HG03469 (cell line): ENCODE results near the gene ASIC3.
A peak's percentile ranks its signal among the peaks of the same experiment; 100 is the strongest.
"Not testable (repeated sequence)": the region's sequence is repeated elsewhere in the genome, so short reads cannot be mapped to it uniquely, and the experiment has no call there.

Experiments
- ATAC-seq: cut with Tn5 transposase; IDR thresholded peaks from one replicate; pipeline ENCODE4 v1.9.1; 2021; ENCODE audit warnings: mild to moderate bottlenecking, moderate library complexity, moderate number of reproducible peaks; ENCODE audit not compliant: unreplicated experiment

Gene ASIC3

DNA sequence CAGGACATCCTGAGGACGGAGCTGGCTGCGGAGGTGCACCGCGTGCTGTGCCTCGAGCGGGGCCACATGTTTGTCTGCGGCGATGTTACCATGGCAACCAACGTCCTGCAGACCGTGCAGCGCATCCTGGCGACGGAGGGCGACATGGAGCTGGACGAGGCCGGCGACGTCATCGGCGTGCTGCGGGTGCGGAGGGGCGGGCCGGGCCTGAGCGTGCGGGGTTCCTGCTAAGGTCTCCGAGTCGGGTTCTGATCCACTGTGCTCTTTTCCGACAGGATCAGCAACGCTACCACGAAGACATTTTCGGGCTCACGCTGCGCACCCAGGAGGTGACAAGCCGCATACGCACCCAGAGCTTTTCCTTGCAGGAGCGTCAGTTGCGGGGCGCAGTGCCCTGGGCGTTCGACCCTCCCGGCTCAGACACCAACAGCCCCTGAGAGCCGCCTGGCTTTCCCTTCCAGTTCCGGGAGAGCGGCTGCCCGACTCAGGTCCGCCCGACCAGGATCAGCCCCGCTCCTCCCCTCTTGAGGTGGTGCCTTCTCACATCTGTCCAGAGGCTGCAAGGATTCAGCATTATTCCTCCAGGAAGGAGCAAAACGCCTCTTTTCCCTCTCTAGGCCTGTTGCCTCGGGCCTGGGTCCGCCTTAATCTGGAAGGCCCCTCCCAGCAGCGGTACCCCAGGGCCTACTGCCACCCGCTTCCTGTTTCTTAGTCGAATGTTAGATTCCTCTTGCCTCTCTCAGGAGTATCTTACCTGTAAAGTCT lies 34.4 kb upstream of the ASIC3 start:
- no peak for ATAC-seq

GRCh38 chr7:151014950-151015349 lies 33.4 kb upstream of the ASIC3 start:
- ATAC-seq, result no peak

GRCh38 chr7:151015967-151016366 lies 32.4 kb upstream of the ASIC3 start:
- no peak for ATAC-seq

- no peak for ATAC-seq
Measured at GRCh38 chr7:151016505-151016904, 31.8 kb upstream of the ASIC3 start.

- ATAC-seq, result no peak
Measured at GRCh38 chr7:151016942-151017341, 31.4 kb upstream of the ASIC3 start.

DNA sequence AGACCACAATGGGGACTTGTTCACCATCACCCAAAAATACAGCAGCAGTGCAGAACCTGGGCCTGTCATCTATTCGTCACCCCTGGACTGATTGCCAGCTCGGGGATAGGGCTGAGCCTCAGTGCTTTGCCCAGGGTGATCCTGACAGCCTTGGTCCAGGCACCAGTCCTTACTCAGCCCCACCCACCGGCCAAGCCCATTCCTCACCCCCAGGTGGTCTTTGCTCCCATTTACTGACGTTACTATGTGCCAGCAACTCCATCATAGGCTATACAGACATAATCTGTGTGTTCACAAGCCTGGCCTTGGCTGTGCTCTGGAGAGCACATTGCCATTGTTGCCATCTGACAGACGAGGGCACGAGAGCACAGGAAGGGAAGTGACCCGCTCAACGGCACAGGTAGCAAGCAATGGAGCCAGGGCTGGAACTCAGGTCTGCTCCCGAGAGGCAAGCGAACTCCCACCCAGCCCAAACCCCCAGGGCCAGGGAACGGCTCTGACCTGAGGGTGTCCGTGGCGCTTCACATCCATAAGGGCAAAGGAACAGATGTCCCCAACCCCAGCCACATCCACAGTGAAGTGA lies 30.9 kb upstream of the ASIC3 start:
- ATAC-seq, result no peak

DNA sequence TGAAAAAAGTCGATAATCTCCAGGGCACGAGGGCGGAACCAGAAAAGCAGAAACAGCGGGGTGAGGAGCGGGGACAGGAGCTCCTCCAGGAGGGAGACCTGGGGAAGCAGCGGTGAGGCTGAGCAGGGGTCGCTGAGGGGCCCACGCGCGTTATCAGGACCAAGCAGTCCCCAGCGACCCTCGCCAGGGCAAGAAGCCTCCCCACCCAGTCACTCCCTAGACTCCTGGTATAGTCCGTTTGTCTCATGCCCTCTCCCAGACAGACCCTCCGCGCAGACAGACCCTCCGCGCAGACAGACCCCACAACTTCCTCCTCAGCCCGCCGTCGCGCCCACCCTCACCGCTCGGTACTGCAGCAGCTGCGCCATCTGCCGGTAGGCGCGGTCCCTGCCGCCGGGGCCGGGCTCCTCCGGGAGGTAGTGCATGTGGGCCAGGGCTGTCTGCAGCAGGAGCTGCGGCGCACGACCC lies 30.3 kb upstream of the ASIC3 start:
- ATAC-seq, result no peak

DNA sequence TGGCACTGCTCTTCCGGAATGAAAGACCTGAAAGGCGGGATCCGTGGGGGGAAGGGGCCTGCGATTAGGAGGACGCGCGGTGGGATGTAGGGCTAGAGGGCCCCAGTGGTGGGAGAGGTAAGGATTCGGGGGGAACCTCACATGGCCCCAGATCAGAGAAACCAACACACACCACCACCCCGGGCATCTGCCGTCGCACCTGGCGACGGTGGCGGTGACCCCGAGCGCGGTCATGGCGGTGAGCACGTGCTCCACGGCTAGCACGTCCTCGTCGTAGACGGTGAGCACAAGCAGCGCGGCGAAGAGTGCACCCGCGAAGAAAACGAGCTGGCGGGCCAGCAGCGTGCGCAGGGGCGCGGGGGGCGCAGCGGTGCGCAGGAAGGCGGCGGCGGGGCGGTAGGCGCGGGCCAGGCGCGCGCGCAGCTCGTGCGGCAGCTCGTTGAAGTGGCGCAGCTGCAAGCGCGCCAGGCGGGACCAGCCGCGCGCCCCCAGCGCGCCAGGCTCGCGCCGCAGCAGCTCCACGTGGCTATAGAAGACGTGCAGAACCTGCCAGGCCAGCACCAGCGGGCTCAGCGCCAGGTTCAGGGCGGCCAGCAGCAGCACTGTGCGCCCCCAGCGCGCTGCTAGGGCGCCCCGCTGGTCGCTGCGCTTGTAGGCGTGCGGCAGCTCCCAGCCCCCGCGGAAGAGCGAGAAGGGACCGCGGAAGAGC lies 29.8 kb upstream of the ASIC3 start:
- ATAC-seq, result no peak

GRCh38 chr7:151019130-151019447 lies 29.2 kb upstream of the ASIC3 start:
- no peak for ATAC-seq

- no peak for ATAC-seq
Measured at GRCh38 chr7:151020231-151020630, 28.1 kb upstream of the ASIC3 start.

GRCh38 chr7:151023232-151023631 lies 25.1 kb upstream of the ASIC3 start:
- ATAC-seq, result no peak

DNA sequence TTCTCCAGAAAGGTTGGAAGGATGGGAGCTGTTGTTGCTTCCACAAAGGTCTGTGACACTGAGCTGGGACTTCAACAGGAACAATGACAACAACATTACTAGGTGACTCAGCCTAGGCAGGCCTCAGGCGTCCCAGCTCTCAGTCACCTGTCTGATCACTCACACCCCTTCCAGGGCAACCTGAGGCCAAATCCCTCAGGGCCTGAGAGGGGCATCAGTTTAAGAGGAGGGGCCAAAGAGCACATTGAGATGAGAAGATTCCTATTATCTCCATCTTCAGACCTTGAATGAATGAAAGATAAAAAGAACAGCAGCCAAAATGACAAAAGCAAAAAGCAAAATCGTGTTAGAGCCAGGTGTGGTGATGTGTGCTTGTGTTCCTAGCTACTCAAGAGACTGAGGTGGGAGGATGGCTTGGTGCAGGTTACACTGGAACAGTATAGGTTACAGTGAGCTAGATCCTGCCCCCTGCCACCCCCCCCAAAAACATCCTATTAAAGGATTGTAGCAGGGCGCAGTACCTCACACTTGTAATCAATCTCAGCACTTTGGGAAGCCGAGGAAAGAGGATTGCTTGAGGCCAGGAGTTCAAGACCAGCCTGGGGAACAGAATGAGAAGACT lies 23.8 kb upstream of the ASIC3 start, which contains the start of gene ATG9B:
TSS of gene ATG9B (minus strand) at position 60 of the 622 bp plus-strand sequence. CDS start 71 bp downstream, outside the sequence.
- no peak for ATAC-seq

DNA sequence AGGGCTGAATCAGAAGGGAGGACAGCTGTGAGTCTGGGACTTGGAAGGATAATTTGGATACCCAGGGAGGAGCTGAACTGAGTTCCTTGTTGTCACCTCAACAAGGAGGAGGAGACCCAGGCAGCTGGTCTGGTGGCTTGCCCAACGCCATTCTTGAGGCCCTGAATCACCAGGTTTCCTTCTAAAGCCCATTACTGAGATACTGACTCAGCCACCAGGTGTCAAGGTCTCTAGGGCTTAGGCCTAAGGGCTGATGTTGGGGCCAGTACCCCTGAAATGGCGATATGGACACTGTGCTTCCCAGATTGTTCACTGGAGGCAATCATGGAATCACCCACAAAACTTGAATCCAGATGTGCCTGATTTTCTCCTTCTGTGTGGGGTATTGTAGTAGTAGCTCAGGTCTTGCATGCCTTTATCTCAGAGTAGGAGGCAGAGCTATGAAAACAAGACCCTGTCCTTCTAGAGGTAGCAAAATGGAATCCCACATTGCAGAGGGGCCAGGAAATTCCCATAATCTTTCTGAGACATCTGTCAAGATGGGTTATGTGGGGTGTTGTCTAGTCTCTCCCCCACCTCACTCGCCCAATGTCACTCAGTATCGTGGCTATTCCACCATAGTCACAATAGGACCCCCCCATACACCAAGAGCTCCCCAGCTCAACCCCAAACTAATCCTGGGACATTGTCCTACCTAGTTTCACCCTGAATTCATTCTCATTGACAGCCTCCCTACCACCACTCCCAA lies 22.2 kb upstream of the ASIC3 start:
- no peak for ATAC-seq

- ATAC-seq, result not testable (repeated sequence)
Measured at GRCh38 chr7:151026771-151027727, 21.3 kb upstream of the ASIC3 start.

- ATAC-seq, result not testable (repeated sequence)
Measured at GRCh38 chr7:151027728-151028130, 20.6 kb upstream of the ASIC3 start.

DNA sequence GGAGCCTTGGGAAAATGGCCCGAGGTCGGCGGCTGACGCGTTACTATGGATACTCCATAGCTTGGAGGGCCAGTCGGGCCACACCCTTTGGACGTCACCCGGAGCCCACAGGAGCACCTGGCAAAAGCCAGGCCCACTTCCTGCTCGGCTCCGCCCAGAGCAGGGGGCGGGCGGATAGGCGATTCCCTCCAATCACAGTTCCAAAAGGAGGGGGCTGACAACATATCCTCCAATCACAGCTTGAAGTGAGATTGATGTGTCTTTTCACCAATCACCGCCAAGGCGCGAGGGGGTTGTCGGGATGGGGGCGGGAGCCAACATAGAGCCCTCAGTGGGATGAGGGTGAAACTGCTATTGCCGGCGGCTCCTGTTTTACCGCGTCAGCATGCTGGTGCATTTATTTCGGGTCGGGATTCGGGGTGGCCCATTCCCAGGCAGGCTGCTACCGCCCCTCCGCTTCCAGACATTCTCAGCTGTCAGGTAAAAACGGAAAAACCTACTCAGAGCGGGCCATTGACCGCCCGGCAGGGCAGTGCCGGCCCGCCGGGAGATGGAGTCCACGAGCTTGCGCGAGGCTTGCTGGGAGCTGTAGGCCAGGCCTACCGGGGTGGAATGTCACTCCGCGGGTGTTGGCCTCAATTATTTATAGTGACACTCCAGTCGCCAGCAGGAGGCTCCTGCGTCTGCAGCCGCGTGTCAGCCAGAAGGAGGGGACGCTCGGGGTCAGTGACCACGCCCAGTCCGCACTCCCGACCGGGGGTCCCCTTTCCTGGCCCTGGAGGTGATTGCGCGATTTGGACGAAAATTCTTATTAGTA lies 20.0 kb upstream of the ASIC3 start, which contains the start of gene ABCB8:
TSS of gene ABCB8 (plus strand) at position 320 of the 817 bp plus-strand sequence. CDS start at position 386, 66 bp downstream.
- peak; percentile 90 for ATAC-seq

- no peak for ATAC-seq
Measured at GRCh38 chr7:151028948-151029501, 19.3 kb upstream of the ASIC3 start.

- no peak for ATAC-seq
Measured at GRCh38 chr7:151031011-151031410, 17.3 kb upstream of the ASIC3 start.
